Prostate gland (tissue), 2 donors: Measurements from ENCODE around the gene RNF26.

Source experiments
- POLR2A ChIP-seq: fragments of 450-650 bp; IDR thresholded peaks from one replicate; pipeline ENCODE4 v1.6.1; 2016; ENCODE audit warnings: antibody characterized with exemption, mild to moderate bottlenecking
- POLR2AphosphoS5 ChIP-seq: sonication (generic); formaldehyde crosslinking; IDR thresholded peaks from one replicate; pipeline ENCODE4 v1.6.1; 2017; ENCODE audit warnings: antibody characterized with exemption
- TF ChIP-seq, protein P1 (sequence below), 4 experiments: fragments of 200-600 bp in 2 of 4; fragments of 450-650 bp in 2 of 4; sonication (generic) in 2 of 4; IDR thresholded peaks; 1 replicate in 3 of 4; 2 replicates in 1 of 4; pipeline ENCODE4 v1.5.1; 2016 to 2019; ENCODE audit warnings: antibody characterized with exemption in 4 of 4, mild to moderate bottlenecking in 2 of 4, moderate library complexity in 2 of 4

DNA sequence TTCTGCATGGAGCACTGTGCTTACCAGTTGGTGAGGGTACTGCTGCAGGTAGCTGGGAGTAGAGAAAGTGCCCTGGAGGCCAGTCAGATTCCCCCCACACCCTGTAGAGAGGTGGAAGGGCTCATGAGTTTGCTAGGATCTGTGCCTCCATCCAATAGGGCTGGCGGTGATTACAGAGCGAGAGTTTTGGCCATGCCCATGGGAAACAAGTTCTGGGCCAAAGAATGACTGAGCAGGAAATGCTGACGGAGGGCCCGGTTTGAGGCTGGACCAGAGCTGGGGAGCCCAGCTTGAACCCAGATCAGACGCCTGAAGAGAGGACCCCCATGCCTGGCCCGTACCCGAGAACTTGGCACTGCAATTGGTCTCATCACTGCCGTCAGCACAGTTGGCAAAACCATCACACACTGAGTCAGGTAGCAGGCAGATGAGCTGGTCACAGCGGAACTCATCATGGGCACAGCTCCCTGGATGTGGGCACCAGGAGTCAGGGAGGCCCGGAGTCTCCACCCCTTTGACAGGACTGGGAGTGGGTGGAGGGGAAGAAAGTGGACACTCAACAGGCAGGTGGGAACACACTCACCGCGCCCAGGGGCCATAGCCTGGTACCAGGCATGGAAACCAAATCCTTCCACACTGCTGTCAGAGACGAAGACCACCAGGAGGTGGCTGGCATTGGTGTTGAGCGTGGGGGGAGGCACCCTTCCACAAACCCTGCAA lies 10.1 kb downstream of the RNF26 start:
- TF ChIP-seq POLR2A, result no peak
- TF ChIP-seq POLR2AphosphoS5, result no peak
- TF ChIP-seq, protein P1, sequence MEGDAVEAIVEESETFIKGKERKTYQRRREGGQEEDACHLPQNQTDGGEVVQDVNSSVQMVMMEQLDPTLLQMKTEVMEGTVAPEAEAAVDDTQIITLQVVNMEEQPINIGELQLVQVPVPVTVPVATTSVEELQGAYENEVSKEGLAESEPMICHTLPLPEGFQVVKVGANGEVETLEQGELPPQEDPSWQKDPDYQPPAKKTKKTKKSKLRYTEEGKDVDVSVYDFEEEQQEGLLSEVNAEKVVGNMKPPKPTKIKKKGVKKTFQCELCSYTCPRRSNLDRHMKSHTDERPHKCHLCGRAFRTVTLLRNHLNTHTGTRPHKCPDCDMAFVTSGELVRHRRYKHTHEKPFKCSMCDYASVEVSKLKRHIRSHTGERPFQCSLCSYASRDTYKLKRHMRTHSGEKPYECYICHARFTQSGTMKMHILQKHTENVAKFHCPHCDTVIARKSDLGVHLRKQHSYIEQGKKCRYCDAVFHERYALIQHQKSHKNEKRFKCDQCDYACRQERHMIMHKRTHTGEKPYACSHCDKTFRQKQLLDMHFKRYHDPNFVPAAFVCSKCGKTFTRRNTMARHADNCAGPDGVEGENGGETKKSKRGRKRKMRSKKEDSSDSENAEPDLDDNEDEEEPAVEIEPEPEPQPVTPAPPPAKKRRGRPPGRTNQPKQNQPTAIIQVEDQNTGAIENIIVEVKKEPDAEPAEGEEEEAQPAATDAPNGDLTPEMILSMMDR (IDR thresholded peaks at IDR 0.05), result no peak
